Stomach (tissue), 4 donors: ENCODE results near the gene FAM32A.

Experiments used
- CTCF ChIP-seq, 7 experiments: fragments of 450-650 bp in 4 of 7; fragments of 200-600 bp in 3 of 7; sonication (generic) in 3 of 7; IDR thresholded peaks; one replicate each; pipeline ENCODE4 v1.5.1; 2016 to 2019; ENCODE audit warnings: antibody characterized with exemption in 7 of 7, control low read depth in 2 of 7, mild to moderate bottlenecking in 1 of 7
- POLR2A ChIP-seq, 4 donors: fragments of 450-650 bp; IDR thresholded peaks; one replicate each; pipeline ENCODE4 v1.6.1; 2016; ENCODE audit warnings: antibody characterized with exemption in 4 of 4, control low read depth in 2 of 4, mild to moderate bottlenecking in 1 of 4, moderate library complexity in 1 of 4

GRCh38 chr19:16156904-16157303 lies 28.3 kb upstream of the FAM32A start:
- no peak for TF ChIP-seq CTCF (IDR thresholded peaks at IDR 0.05)
- no peak for TF ChIP-seq POLR2A (IDR thresholded peaks at IDR 0.05)
